SK-N-MC (cell line): Measurements from ENCODE around the gene SLC9C1.
A peak's percentile ranks its signal among the peaks of the same experiment; 100 is the strongest.

Experiments used
- DNase-seq: peaks from one replicate; pipeline ENCODE4 v3.0.0-alpha.2; 2011; ENCODE audit warnings: low read depth, low spot score
- H3K27ac ChIP-seq: fragments of 200-600 bp; sonication (generic); 2 replicates; pipeline ENCODE4 v1.5.1; 2016; ENCODE audit warnings: mixed run types
- H3K36me3 ChIP-seq: fragments of 200-600 bp; sonication (generic); 2 replicates; pipeline ENCODE4 v1.6.1; 2017; ENCODE audit warnings: antibody characterized with exemption, low read length, mixed read lengths; ENCODE audit not compliant: insufficient read depth
- H3K4me3 ChIP-seq: fragments of 200-600 bp; sonication (generic); 2 replicates; pipeline ENCODE4 v1.5.1; 2016
- H3K9ac ChIP-seq: fragments of 200-600 bp; sonication (generic); 2 replicates; pipeline ENCODE4 v1.8.0; 2017; ENCODE audit warnings: mixed run types, mixed read lengths; ENCODE audit not compliant: insufficient read length
- H3K9me3 ChIP-seq: fragments of 200-600 bp; sonication (generic); 2 replicates; pipeline ENCODE4 v1.6.1; 2017; ENCODE audit warnings: low read depth, mild to moderate bottlenecking, antibody characterized with exemption, low read length, moderate library complexity, mixed read lengths
- EZH2 ChIP-seq: fragments of 200-600 bp; sonication (generic); IDR thresholded peaks from one replicate; pipeline ENCODE4 v1.6.1; 2017; ENCODE audit warnings: antibody characterized with exemption
- FOXP2 ChIP-seq: optimal IDR thresholded peaks from 2 replicates; pipeline ENCODE3; 2011; ENCODE audit warnings: mild to moderate bottlenecking, moderate library complexity; ENCODE audit not compliant: insufficient read depth; ENCODE audit errors: extremely low read length, control extremely low read depth
- POLR2AphosphoS5 ChIP-seq: IDR thresholded peaks from 2 replicates; pipeline ENCODE4 v1.6.1; 2012; ENCODE audit warnings: mild to moderate bottlenecking, low read depth, low read length, borderline replicate concordance

Gene SLC9C1

DNA sequence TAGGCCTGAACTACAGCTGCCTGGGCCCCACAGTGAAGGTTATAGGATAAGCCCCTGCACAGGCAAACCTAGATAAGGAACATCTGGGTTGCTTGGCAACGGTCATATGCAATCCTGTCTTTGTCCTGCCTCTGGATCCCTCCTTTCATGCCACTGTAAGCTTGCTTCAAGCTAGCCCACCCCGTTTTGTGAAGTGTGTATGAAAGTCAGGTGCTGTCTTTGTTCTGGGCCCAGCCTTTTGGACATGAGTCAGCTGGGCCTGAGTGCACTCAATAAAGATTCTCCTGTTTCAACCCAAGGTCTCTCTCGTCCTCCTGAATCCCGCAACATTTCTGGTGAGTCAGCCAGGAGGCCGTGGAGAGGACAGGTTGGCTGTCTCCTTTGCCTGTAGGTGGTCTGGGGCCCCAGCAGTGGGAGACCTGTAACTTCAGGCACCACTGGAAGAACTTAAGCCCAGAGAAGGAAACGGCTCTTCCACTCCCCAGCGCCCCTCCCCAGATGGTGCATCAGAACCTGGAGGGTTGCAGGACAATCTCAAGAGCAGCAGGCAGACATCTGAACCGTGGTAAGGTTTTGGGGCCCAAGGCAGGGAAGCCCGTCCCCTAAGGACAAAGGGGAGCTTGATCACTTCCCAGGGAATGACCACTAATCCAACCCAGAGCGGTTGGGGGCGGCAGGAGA, 8.3 kb upstream of the SLC9C1 start:
- Histone ChIP-seq H3K9ac (no peak overlapping the region), H3K9me3 (no peaks in the 10 kb centered on the region), H3K4me3 (no peak overlapping the region), H3K27ac (no peak overlapping the region), H3K36me3 (no peaks in the 10 kb centered on the region)
- no peak for DNase-seq
- TF ChIP-seq POLR2AphosphoS5 (no peak), FOXP2 (no peak), EZH2 (no peak)

DNA sequence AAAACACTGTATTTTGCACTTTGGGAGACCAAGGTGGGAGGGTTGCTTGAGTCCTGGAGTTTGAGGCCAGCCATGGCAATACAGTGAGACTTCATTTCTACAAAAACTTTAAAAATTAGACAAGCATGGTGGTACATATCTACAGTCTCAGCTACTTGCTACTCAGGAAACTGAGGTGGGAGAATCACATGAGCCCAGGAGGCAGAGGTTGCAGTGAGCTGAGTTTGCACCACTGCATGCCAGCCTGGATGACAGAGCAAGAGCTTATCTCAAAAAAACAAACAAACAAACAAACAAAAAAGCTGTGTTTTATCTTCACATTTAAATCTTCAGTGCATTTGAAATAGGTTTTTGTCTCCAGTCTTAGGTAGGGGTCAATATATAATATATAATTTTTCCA, 4.8 kb upstream of the SLC9C1 start:
- no peak overlapping the region for H3K27ac ChIP-seq
- H3K9me3 ChIP-seq, result no peaks in the 10 kb centered on the region
- H3K4me3 ChIP-seq, result no peak overlapping the region
- TF ChIP-seq FOXP2 (no peak), EZH2 (no peak), POLR2AphosphoS5 (no peak)
- no peak for DNase-seq
- no peak overlapping the region for H3K9ac ChIP-seq
- no peaks in the 10 kb centered on the region for H3K36me3 ChIP-seq

- H3K27ac ChIP-seq, result peak overlapping the region; percentile 9; the same call in 1 of the 2 replicates
- H3K9ac ChIP-seq, result no peak overlapping the region
- H3K9me3 ChIP-seq, result no peaks in the 10 kb centered on the region
- no peaks in the 10 kb centered on the region for H3K36me3 ChIP-seq
- no peak for DNase-seq
- TF ChIP-seq FOXP2 (no peak), POLR2AphosphoS5 (no peak), EZH2 (no peak)
- H3K4me3 ChIP-seq, result peak overlapping the region; percentile 30; the same call in 1 of the 2 replicates
Observed at GRCh38 chr3:112297714-112298113, 3.7 kb upstream of the SLC9C1 start.

DNA sequence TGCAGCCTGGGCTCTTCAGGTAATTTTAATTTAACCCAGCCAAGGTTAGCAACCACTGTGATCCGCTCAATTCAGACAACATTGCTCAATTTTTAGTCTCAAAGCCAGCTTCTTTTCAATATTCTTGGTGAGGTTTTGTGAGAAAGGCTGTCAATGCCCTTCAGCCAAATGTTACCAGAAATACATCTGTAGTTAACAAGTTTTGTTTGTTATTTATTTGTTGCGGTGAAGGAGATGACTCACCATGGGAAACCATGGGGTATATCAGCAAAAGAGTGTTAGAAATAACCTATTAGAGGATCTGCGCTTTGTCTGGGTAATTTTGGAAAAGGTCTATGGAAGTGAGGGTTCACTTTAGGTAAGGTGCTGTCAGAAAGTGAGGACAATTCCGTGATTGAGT, 5.0 kb downstream of the SLC9C1 start:
- Histone ChIP-seq H3K36me3 (no peaks in the 10 kb centered on the region), H3K27ac (no peak overlapping the region), H3K9me3 (no peaks in the 10 kb centered on the region), H3K9ac (no peak overlapping the region), H3K4me3 (no peak overlapping the region)
- TF ChIP-seq POLR2AphosphoS5, result no peak
- TF ChIP-seq EZH2, result no peak
- TF ChIP-seq FOXP2, result no peak
- no peak for DNase-seq

- Histone ChIP-seq H3K4me3 (no peak overlapping the region), H3K27ac (no peak overlapping the region), H3K36me3 (no peaks in the 10 kb centered on the region), H3K9me3 (no peaks in the 10 kb centered on the region), H3K9ac (no peak overlapping the region)
- no peak for TF ChIP-seq FOXP2
- TF ChIP-seq EZH2, result no peak
- TF ChIP-seq POLR2AphosphoS5, result no peak
- no peak for DNase-seq
Observed at GRCh38 chr3:112280266-112280665, 13.8 kb downstream of the SLC9C1 start.

GRCh38 chr3:112273536-112273935, 20.5 kb downstream of the SLC9C1 start:
- DNase-seq, result no peak
- Histone ChIP-seq H3K27ac (no peak overlapping the region), H3K36me3 (no peaks in the 10 kb centered on the region), H3K9me3 (no peaks in the 10 kb centered on the region), H3K9ac (no peak overlapping the region), H3K4me3 (no peak overlapping the region)
- TF ChIP-seq POLR2AphosphoS5, result no peak

DNA sequence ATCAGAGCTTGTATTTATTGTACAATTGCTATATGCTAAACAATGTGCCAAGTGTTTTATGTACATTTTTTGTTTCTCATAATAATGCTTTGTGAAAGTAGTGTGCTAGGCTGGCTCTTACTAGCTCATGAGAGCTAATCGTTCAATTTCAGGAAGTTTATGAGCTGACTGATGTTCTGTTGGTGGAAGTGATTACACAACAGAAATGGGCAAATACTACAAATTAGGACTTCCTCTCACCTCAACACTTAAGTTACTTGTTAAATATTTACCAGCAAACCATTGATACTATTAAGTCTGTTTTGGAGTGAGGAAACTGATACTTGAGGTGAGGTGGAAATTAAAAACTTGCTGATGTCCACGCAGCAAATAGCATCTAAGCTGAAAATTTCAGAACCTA, 32.3 kb downstream of the SLC9C1 start:
- no peak for TF ChIP-seq EZH2
- Histone ChIP-seq H3K27ac (no peak overlapping the region), H3K9me3 (no peaks in the 10 kb centered on the region), H3K36me3 (no peaks in the 10 kb centered on the region), H3K9ac (no peak overlapping the region), H3K4me3 (no peak overlapping the region)
- no peak for DNase-seq

DNA sequence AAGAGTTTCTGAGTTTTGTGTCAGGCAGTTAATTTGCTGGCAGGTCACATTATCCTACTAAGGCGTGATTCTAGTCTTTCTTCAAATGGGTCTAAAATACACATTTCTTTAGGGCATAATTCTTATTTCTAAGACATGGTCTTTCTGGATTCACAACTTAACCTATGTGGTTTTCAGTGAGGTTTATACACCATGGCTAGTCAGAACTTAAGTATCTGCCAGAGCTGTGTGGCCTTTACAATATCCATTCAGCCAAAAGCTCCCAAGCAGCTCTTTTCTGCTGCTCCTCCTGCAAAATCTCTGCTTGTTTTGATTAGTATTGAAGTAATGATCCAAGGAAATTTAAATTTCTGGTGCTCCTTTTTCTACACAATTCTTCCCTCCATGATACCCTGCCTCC, 33.5 kb downstream of the SLC9C1 start:
- TF ChIP-seq EZH2, result no peak
- Histone ChIP-seq H3K27ac (no peak overlapping the region), H3K4me3 (no peak overlapping the region), H3K9ac (no peak overlapping the region), H3K36me3 (no peaks in the 10 kb centered on the region), H3K9me3 (no peaks in the 10 kb centered on the region)
- no peak for DNase-seq

- H3K9ac ChIP-seq, result no peak overlapping the region
- no peak for TF ChIP-seq EZH2
- no peaks in the 10 kb centered on the region for H3K9me3 ChIP-seq
- no peak overlapping the region for H3K4me3 ChIP-seq
- DNase-seq, result no peak
- H3K27ac ChIP-seq, result no peak overlapping the region
- H3K36me3 ChIP-seq, result no peaks in the 10 kb centered on the region
Observed at GRCh38 chr3:112253301-112253971, 40.6 kb downstream of the SLC9C1 start.
